ENCODE data around the gene LY6G5C. TPM values are rescaled to one million over a fixed set of nuclear protein-coding genes. Genes with fewer than 3 reads are reported as not detected.
A peak's percentile ranks its signal among the peaks of the same experiment; 100 is the strongest.

Gene LY6G5C
- total RNA-seq, 1 experiment from 2014 or later: 1.7 TPM

DNA sequence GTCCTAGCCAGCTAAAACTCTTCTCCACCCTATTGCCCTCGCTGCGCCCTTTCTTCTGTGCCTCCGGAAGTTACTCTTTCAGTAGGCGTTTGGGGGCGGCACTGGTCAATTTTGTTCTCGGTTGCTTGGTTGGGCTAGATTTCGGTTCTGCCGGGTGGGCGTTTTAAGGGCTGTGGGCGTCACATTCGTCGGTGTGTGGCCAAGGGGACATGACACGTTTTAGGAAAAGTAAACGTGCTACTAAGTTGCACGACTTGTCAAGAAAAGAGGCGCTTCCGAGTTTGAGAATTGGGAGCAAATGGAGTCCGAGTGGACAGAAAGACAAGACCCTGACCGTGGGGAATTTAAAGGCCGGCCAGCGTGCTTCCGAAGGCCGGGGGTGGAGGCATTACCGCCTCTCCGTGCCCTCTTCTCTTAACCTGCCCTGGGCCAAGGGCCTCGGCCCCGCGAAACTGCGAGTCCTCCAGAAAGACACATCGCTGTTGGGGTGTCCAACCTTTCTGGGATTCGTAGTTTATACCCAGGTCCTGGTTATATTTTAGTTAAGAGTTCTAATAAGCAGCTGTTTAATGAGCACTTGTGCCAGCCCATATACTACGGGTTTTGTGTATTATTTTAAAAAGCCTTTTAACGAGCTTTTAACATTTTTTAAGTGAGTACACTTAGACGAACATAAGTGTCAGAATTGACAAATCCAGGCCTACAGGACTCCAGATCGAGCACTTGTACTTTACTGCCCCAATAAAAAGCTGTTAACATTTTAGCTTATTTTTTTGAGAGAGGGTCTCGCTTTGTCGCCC is 27.7 kb downstream of the LY6G5C start:
- POLR2A ChIA-PET: interaction anchor here (1.2 to 2.6 kb wide), 6 partner anchors 8 to 174 kb away, joined by 3 to 32 read pairs (median 12); partner anchors contain the start of genes ABHD16A, C6orf47, CSNK2B and GPANK1
- intact Hi-C loops (cut with micrococcal nuclease): loop anchor here (1.0 kb wide), 2 partner anchors 33 to 107 kb away; partner anchors contain the start of genes ATP6V1G2 and PRRC2A
- TF ChIP-seq ZNF274 (IDR thresholded peaks at IDR 0.05; ENCODE audit: low read depth, low read length) (no peak), TCF7L2 (IDR thresholded peaks at IDR 0.05; ENCODE audit: borderline replicate concordance, extremely low read depth, insufficient read depth, insufficient read length) (peak; percentile 48), CBX3 (IDR thresholded peaks at IDR 0.05; ENCODE audit: low read depth) (no peak), ZFX (IDR thresholded peaks at IDR 0.05) (0 out of 2 replicates have a peak, but pooled peaks have one; percentile 28), POLR2A (IDR thresholded peaks at IDR 0.05; ENCODE audit: borderline replicate concordance, extremely low read depth, insufficient read depth, insufficient read length) (peak; percentile 68), POLR2AphosphoS5 (IDR thresholded peaks at IDR 0.05; ENCODE audit: low read depth, low read length) (peak; percentile 92)

DNA sequence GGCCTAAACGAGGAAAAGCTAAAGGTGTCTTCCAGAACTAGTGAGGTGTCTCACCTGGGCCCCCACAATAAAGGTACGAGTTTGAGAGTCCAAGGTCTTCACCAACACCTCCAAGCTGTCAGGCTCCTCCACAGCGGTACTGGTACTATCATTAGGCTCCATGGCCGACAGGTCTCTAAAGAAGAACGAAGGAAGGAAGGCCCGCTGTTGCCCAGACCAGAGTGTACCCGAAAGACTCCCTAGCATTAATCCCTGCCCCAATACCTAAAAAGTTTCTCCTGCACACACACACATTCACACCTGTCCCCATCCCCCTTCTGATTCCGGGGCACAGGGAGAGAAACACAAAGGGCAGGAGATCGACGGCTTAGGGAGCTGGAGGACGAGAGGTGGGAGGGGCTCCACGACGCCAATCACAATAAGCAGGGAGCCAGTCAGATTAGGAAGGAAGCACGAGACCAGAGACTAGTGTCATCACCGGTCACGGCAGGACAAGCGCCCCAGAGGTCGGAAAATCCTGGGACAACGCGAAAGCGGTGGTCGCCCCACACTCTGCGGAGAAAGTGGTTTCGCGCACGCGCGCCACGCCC is 29.2 kb downstream of the LY6G5C start:
- Histone ChIP-seq H3K27ac (ENCODE audit: low read depth, low read length) (peak overlapping the region; percentile 89), H3K9ac (ENCODE audit: low read length) (peak overlapping the region; percentile 80), H4K20me1 (ENCODE audit: insufficient read depth) (no peaks in the 10 kb centered on the region), H3K9me2 (ENCODE audit: insufficient read depth) (no peaks in the 10 kb centered on the region), H3K79me2 (ENCODE audit: insufficient read depth, low read length) (peaks cover 53% of the 10 kb centered on the region), H3K27me3 (ENCODE audit: insufficient read depth, low read length) (no peaks in the 10 kb centered on the region), H3K36me3 (ENCODE audit: control insufficient read depth in 1 of 2, insufficient read depth in 2 of 2, low read length in 2 of 2) (peaks cover 22 to 28% of the 10 kb centered on the region in 2 experiments), H3K9me3 (ENCODE audit: control insufficient read depth in 1 of 2, insufficient read depth in 1 of 2, low read depth in 1 of 2, low read length in 2 of 2) (no peaks in the 10 kb centered on the region), H3K4me3 (replicated peaks in 1 of 2; ENCODE audit: low read depth in 1 of 2, low read length in 2 of 2) (peak overlapping the region; percentile 55 to 66), H3K4me1 (ENCODE audit: control insufficient read depth in 1 of 2, insufficient read depth in 2 of 2, low read length in 2 of 2) (peaks cover 7 to 21% of the 10 kb centered on the region in 2 experiments), H3K4me2 (ENCODE audit: low read length) (peak overlapping the region; percentile 80), H2AFZ (ENCODE audit: low read depth, low read length, poor library complexity, severe bottlenecking) (no peak overlapping the region)
- intact Hi-C loops (cut with micrococcal nuclease): loop anchor here (1.0 kb wide), 2 partner anchors 31 to 105 kb away; partner anchors contain the start of genes ATP6V1G2 and PRRC2A
- ATAC-seq (peak; percentile 68), DNase-seq (ENCODE audit: low read depth, low spot score) (peak; percentile 55)
- TF ChIP-seq TCF7L2 (IDR thresholded peaks at IDR 0.05; ENCODE audit: borderline replicate concordance, extremely low read depth, insufficient read depth, insufficient read length): no peak
- no peak for TF ChIP-seq CBX3 (IDR thresholded peaks at IDR 0.05; ENCODE audit: low read depth)
- no peak for TF ChIP-seq SIN3A (IDR thresholded peaks at IDR 0.05; ENCODE audit: low read depth)
- no peak for TF ChIP-seq POLR2AphosphoS5 (IDR thresholded peaks at IDR 0.05; ENCODE audit: low read depth, low read length)
- no peak for TF ChIP-seq EZH2 (IDR thresholded peaks at IDR 0.05)
- TF ChIP-seq JUND (IDR thresholded peaks at IDR 0.05): no peak
- TF ChIP-seq, protein P1, sequence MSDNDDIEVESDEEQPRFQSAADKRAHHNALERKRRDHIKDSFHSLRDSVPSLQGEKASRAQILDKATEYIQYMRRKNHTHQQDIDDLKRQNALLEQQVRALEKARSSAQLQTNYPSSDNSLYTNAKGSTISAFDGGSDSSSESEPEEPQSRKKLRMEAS (IDR thresholded peaks at IDR 0.05): no peak
- no peak for TF ChIP-seq EZH2phosphoT487 (IDR thresholded peaks at IDR 0.05; ENCODE audit: borderline replicate concordance)
- TF ChIP-seq ELF1 (IDR thresholded peaks at IDR 0.05; ENCODE audit: borderline replicate concordance, low read depth): no peak
- TF ChIP-seq, protein P2, sequence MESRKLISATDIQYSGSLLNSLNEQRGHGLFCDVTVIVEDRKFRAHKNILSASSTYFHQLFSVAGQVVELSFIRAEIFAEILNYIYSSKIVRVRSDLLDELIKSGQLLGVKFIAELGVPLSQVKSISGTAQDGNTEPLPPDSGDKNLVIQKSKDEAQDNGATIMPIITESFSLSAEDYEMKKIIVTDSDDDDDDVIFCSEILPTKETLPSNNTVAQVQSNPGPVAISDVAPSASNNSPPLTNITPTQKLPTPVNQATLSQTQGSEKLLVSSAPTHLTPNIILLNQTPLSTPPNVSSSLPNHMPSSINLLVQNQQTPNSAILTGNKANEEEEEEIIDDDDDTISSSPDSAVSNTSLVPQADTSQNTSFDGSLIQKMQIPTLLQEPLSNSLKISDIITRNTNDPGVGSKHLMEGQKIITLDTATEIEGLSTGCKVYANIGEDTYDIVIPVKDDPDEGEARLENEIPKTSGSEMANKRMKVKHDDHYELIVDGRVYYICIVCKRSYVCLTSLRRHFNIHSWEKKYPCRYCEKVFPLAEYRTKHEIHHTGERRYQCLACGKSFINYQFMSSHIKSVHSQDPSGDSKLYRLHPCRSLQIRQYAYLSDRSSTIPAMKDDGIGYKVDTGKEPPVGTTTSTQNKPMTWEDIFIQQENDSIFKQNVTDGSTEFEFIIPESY (IDR thresholded peaks at IDR 0.05; ENCODE audit: extremely low read depth, insufficient replicate concordance, low read length): no peak
- ChIA-PET RAD21 (ENCODE audit: low non-redundant PET in 1 of 2, low total read pairs in 2 of 2, uncharacterized antibody in 2 of 2, unreplicated experiment in 2 of 2) (no interaction called here), CTCF (no interaction called here), POLR2A (interaction anchor here (0.7 to 2.6 kb wide), 10 partner anchors 9 to 176 kb away, joined by 3 to 32 read pairs (median 4); partner anchors contain the start of genes C6orf47, CSNK2B, GPANK1 and HSPA1B)
- BruUV-seq (replicated peaks): TSS peak; percentile 65

More for the DNA sequence above, 27.7 kb downstream of the LY6G5C start:
- ChIA-PET RAD21 (ENCODE audit: low non-redundant PET in 1 of 2, low total read pairs in 2 of 2, uncharacterized antibody in 2 of 2, unreplicated experiment in 2 of 2) (no interaction called here), CTCF (interaction anchor here (1.0 to 1.1 kb wide), 2 partner anchors 116 to 138 kb away, joined by 3 to 4 read pairs; no protein-coding TSS in a partner anchor)
- H3K4me1 ChIP-seq (ENCODE audit: control insufficient read depth in 1 of 2, insufficient read depth in 2 of 2, low read length in 2 of 2): peaks cover 7 to 21% of the 10 kb centered on the region in 2 experiments
- peak overlapping the region; percentile 55 to 66 for H3K4me3 ChIP-seq (replicated peaks in 1 of 2; ENCODE audit: low read depth in 1 of 2, low read length in 2 of 2)
- H3K79me2 ChIP-seq (ENCODE audit: insufficient read depth, low read length): peaks cover 45% of the 10 kb centered on the region
- H2AFZ ChIP-seq (ENCODE audit: low read depth, low read length, poor library complexity, severe bottlenecking): no peak overlapping the region
- TSS peak; percentile 99 for BruUV-seq (replicated peaks)
- H3K27me3 ChIP-seq (ENCODE audit: insufficient read depth, low read length): no peaks in the 10 kb centered on the region
- peak overlapping the region; percentile 89 for H3K27ac ChIP-seq (ENCODE audit: low read depth, low read length)
- DNase-seq (ENCODE audit: low read depth, low spot score) (no peak), ATAC-seq (peak; percentile 75)
- no peaks in the 10 kb centered on the region for H4K20me1 ChIP-seq (ENCODE audit: insufficient read depth)
- no peaks in the 10 kb centered on the region for H3K9me3 ChIP-seq (ENCODE audit: control insufficient read depth in 1 of 2, insufficient read depth in 1 of 2, low read depth in 1 of 2, low read length in 2 of 2)
- peak overlapping the region; percentile 80 for H3K4me2 ChIP-seq (ENCODE audit: low read length)
- peak overlapping the region; percentile 80 for H3K9ac ChIP-seq (ENCODE audit: low read length)
- H3K36me3 ChIP-seq (ENCODE audit: control insufficient read depth in 1 of 2, insufficient read depth in 2 of 2, low read length in 2 of 2): peaks cover 13 to 16% of the 10 kb centered on the region in 2 experiments
- no peaks in the 10 kb centered on the region for H3K9me2 ChIP-seq (ENCODE audit: insufficient read depth)
